ENCODE results near the gene GNG14. TPM values are rescaled to one million over a fixed set of nuclear protein-coding genes. Genes with fewer than 3 reads are reported as not detected.
A peak's percentile ranks its signal among the peaks of the same experiment; 100 is the strongest.

The GNG14 gene
- total and polyA plus RNA-seq, 2 of the 13 experiments (the other 11 are each of a cell fraction or from before 2014, with no cell fraction given), result not detected

- TF ChIP-seq FUBP1 (CRISPR knock-in tag; IDR thresholded peaks at IDR 0.05; ENCODE audit: borderline replicate concordance), result no peak
- TF ChIP-seq SMAD9 (CRISPR knock-in tag; IDR thresholded peaks at IDR 0.05), result no peak
- TF ChIP-seq SNAPC2 (CRISPR knock-in tag; IDR thresholded peaks at IDR 0.05), result peak; percentile 71; the same call in 1 of the 2 replicates
- TF ChIP-seq HNF4A (CRISPR knock-in tag; IDR thresholded peaks at IDR 0.05), result peak; percentile 17; the same call in 1 of the 2 replicates
- no peak for TF ChIP-seq ATF6 (CRISPR knock-in tag; conservative IDR thresholded peaks at IDR 0.05)
- no peak for TF ChIP-seq MIER3 (CRISPR knock-in tag; IDR thresholded peaks at IDR 0.05; ENCODE audit: borderline replicate concordance)
- TF ChIP-seq DR1 (CRISPR knock-in tag; IDR thresholded peaks at IDR 0.05), result no peak; the same call in 1 of the 2 replicates
- peak; percentile 83; the same call in 1 of the 3 replicates for TF ChIP-seq MXI1 (IDR thresholded peaks at IDR 0.05; ENCODE audit: borderline replicate concordance, low read depth, low read length)
- peak; percentile 37; the same call in 1 of the 2 replicates for TF ChIP-seq ARID5B (CRISPR knock-in tag; IDR thresholded peaks at IDR 0.05)
- TF ChIP-seq GABPA (IDR thresholded peaks at IDR 0.05; ENCODE audit: low read depth, low read length), result peak; percentile 57
- peak; percentile 93 for TF ChIP-seq GABPA (CRISPR knock-in tag; IDR thresholded peaks at IDR 0.05; ENCODE audit: low read depth)
- 0 out of 2 replicates have a peak, but pooled peaks have one; percentile 65 for TF ChIP-seq ZHX2 (IDR thresholded peaks at IDR 0.05; ENCODE audit: low read depth)
- no peak for TF ChIP-seq ZHX2 (CRISPR knock-in tag; IDR thresholded peaks at IDR 0.05; ENCODE audit: borderline replicate concordance)
- TF ChIP-seq ZFP1 (CRISPR knock-in tag; IDR thresholded peaks at IDR 0.05), result no peak
- peak; percentile 65 for TF ChIP-seq HCFC1 (IDR thresholded peaks at IDR 0.05; ENCODE audit: low read depth, low read length)
- TF ChIP-seq SOX5 (CRISPR knock-in tag; IDR thresholded peaks at IDR 0.05; ENCODE audit: borderline replicate concordance), result peak; percentile 40; the same call in 1 of the 2 replicates
Observed at GRCh38 chr19:12722566-12723380, 35.0 kb downstream of the GNG14 start (continued).
